ENCODE measurements around the gene TRIM37.
"Not testable (repeated sequence)": the region's sequence is repeated elsewhere in the genome, so short reads cannot be mapped to it uniquely, and the experiment has no call there.

Gene TRIM37, protein sequence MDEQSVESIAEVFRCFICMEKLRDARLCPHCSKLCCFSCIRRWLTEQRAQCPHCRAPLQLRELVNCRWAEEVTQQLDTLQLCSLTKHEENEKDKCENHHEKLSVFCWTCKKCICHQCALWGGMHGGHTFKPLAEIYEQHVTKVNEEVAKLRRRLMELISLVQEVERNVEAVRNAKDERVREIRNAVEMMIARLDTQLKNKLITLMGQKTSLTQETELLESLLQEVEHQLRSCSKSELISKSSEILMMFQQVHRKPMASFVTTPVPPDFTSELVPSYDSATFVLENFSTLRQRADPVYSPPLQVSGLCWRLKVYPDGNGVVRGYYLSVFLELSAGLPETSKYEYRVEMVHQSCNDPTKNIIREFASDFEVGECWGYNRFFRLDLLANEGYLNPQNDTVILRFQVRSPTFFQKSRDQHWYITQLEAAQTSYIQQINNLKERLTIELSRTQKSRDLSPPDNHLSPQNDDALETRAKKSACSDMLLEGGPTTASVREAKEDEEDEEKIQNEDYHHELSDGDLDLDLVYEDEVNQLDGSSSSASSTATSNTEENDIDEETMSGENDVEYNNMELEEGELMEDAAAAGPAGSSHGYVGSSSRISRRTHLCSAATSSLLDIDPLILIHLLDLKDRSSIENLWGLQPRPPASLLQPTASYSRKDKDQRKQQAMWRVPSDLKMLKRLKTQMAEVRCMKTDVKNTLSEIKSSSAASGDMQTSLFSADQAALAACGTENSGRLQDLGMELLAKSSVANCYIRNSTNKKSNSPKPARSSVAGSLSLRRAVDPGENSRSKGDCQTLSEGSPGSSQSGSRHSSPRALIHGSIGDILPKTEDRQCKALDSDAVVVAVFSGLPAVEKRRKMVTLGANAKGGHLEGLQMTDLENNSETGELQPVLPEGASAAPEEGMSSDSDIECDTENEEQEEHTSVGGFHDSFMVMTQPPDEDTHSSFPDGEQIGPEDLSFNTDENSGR

DNA sequence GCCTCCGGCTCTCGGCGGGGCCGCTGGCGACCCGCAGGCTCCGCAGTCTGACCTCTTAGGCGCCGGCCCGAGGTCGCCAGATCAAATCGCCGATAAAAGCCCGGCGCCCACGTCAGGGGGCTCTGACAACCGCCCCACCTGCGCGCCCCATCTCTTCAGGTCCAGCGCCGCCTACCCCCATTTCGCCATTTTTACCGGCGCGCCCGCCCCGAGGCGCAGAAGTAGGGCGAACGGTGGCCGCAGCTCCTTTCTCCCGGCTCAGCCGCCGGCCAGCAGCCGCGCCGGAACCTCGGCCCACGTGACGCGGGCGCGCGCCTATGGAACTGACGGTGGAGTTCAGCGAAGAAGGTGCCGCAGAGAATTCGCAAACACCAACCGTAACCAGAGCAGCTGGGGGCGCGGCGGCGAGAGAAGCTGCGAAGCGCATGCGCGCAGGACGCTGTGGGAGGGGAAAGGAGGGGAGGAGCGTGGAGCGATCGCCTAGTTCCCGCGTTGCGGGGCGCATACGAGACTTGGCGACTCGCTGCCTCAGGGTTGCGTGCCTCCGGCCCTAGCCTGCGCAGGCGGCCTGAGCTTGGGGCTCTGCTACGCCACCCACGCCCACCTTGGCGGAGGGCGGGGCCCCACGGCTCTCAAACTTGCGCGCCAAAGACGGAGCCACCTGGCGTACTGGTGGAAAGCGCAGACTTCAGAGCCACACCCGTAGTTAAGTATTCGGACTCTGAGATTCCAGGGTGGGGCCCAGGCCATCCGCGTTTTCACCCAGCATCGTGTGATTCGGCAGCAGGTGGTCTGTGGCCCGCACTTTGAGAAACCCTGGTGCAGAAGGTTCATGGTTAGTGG lies at the start of gene TRIM37:
Gene TRIM37 (minus strand): TSS at position 418 of the 843 bp plus-strand sequence. CDS start 419 bp downstream, outside the sequence.
- DNase-seq (ENCODE audit: low spot score), result peak; percentile 99

DNA sequence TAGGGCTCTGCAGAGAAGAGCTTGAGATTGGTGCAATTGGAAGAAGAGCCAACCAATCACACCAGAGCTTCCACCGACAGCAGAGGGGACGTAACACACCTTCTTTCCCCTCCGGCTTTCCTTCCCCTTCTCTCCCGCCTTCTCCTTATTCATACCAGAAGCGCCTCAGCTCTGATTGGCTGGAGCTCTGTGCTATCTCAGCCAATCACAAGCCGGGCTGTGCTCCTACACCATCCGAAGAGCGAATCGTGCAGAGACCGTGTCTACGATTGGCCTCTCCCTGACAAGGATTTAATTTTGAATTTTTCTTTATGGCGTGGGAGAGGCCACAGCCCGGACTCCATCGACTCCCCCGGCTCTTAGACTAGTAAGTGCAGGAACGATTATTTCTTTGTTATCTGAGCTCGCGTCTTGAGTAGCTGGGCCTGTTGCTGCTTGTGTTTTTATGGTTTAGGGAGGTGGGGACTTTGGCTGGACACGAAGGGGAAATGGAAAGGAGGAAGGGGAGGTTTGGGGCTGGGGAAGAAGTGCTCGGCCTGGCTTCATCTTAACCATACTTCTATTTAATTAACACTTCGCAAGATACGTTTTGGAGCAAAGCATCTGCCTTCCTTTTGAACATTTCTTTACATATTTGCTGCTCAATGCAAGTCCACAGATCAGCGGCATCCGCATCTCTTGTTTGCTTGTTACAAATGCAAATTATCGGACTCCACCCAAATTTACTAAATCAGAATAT lies 48.9 kb upstream of the TRIM37 start, which contains the start of gene PRR11:
Gene PRR11 (plus strand): TSS at position 308 of the 739 bp plus-strand sequence. CDS start 14,007 bp downstream, outside the sequence.
- peak; percentile 100 for DNase-seq (ENCODE audit: low spot score)

DNA sequence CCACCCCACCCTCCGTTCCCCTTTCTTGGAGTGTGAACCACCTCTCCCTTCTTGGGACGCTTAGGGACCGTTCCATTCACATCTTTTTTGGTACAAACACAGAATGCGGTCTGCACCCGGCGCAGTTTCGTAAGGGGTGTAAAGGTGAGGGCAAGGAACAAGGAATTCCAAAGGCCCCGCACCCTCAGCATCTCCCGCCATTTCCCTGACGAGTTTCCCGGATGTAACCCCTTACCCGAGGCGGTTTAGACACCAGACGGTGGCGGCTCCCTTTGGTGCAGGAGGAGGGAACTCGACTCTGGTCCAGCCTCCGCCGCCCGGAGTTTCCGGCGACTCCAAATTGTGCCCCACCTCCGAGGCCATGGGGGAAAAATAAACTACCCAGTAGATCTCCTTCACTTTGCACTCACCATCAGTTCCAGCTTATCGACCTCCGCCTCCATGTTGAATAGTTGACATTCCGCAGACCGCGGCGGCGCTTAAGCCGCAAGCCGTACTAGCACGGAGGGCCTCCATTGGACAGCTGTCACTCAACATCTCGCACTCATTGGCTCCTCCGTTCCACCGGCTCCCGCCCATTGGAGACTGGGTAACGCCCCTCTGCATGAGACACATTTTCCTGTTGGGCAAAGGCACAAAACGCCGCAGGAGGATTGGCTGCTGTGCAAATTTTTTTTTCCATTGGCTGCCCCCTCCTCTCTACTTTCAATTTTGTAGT lies 48.2 kb upstream of the TRIM37 start, which contains the start of gene SKA2:
Gene SKA2 (minus strand): TSS at position 466 of the 718 bp plus-strand sequence. CDS start 23 bp downstream, at position 443.
- DNase-seq (ENCODE audit: low spot score), result no peak

DNA sequence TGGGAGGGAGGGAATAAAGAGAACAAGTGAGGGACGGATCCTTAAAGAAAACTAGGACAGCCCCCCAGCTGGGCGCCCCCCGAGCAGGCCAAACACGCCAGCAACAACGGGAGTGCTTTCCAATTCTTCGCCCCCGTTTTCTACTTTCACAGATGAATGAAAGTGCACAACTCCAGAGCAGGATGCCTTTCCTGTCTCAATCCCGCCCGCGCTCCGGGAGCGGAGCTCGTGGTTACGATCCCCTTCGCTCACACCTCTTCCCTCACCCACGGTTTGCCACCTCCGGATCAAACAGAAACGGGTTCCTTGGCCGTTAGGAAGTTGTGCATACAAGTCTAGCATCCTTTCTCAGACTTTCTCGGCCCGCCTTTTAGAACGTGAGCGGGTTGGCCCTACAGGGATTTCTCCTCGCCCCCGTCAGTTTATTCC lies 47.6 kb upstream of the TRIM37 start:
- DNase-seq (ENCODE audit: low spot score), result no peak

DNA sequence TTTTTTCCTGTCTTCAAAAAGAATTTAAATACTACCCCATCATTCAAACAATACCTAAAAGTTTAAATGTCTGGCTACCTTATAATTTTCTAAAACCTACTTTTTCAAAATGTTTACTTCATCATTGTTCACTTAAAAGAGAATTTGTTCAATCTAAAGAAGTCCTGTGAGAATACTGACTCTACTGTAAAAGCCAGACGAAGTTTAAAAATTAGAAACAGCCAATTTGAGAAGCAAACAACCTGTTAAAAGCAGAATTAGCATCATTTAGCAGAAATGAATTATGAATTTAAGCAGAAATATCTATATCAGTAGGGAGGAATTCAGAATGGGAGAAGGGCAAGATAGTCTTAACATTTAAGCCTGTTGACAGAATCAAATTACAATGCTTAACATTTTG lies 46.2 kb upstream of the TRIM37 start:
- DNase-seq (ENCODE audit: low spot score), result no peak

DNA sequence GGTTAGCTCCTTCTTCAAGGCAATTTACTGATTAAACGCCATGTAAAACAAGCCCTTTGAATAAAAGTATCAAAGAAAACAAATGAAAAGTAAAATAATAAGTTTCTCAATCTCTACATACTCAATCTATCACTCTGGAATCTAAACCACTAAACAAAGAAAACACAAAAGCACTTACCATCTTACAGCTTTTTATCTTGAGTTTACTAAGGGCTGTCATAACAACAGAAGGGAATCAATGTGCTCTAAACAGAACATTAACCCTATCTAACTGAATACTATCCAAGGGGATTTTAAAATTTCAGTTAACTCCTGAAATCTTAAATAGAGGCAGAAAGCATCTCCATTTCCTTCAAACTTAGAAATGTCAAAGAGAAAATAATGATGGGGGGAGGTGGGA lies 44.9 kb upstream of the TRIM37 start:
- DNase-seq (ENCODE audit: low spot score), result no peak

DNA sequence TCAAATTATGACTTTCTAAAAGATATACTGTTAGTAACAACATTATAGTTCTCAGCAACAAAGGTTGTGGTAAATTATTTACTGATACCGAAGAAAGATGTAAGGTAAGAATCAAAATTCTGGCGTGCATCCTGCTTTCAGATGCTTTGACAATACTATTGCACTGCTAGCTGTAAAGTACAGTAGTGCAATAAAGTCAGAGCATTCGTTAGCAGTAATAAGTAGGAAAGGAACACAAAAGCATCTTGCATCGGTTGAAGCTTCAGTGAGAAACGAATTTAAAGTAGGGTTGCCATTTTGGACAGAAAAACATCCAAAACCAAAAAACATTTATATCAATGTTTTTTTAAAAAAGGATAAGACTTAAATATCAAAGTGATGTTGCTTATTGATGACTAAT lies 44.3 kb upstream of the TRIM37 start:
- no peak for DNase-seq (ENCODE audit: low spot score)

DNA sequence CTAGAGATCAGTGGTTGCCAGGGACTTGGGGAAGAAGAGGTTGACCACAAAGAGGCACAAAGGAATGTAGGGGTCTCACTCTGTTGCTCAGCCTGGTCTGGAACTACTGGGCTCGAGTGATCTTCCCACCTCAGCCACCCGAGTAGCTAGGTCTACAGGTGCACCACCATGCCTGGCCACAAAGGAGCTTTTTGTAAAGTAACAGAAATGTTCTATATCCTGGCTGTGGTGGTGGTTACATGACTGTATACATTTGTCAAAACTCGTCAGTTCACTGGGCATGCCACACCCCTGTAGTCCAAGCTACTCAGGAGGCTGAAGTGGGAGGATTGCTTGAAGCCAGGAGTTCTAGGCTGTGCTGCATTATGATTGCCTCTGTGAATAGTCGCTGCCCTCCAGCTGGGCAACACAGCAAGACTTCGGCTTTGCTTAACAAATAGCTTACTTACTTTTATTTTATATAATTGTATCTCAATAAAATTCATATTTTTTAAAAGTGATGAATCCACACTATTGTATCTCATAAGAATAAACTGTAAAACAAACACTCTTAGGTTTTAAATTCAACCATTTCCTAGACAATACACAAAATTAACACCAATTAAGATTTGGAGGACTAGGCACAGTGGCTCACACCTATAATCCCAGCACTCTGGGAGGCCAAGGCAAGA lies 43.3 kb upstream of the TRIM37 start:
- DNase-seq (ENCODE audit: low spot score), result no peak

DNA sequence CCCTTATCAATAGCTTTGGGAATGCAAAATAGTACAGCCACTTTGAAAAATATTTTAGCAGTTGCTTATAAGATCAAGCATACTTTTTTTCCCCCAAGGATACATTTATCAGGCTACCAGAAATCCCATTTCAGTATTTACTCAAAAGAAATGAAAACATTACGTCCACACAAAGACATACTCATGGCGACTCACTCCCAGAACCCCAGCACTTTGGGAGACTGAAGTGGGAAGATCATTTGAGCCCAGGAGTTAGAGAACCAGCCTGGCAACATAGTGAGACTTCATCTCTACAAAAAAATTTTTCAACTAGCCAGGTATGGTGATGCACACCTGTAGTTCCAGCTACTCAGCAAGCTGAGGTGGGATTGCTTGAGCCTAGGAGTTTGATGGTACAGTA lies 42.4 kb upstream of the TRIM37 start:
- DNase-seq (ENCODE audit: low spot score), result no peak

DNA sequence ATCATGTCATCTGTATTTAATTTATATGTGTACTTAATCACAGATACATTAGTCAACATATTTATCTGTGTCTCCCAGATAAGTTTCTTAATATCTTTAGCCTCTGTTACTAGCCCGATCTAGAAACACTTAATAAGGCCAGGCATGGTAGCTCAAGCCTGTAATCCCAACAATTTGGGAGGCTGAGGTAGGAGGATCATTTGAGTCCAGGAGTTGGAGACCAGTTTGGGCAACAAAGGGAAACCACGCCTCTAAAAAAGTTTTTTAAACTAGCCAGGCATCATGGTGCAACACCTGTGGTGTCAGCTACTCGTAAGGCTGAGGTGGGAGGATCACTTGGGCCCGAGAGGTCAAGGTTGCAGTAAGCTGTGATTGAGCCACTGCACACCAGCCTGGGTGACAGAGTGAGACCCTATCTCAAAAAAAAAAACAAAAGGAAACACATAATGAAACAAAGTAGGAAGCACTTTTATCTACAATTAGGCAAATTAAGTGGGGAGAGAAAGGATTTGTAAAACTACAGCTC lies 39.0 kb upstream of the TRIM37 start:
- DNase-seq (ENCODE audit: low spot score), result no peak

DNA sequence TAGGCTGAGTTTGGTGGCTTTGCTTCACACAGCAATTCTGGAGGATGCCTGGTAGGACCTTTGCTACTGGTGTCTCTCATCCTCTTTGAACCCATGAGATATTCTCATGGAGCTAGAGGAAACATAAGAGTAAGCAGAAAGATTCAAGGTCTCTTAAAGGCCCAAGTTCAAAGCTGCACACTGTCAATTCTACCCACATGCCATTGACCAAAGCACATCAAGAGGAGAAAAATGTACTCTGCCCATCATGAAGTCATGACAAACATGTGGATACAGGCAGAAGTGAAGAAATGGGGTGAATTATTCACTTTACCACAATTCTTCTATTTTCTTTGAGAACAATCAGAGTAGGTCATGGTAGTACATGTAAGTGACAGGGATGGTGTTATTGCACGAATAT lies 35.2 kb upstream of the TRIM37 start:
- no peak for DNase-seq (ENCODE audit: low spot score)

DNA sequence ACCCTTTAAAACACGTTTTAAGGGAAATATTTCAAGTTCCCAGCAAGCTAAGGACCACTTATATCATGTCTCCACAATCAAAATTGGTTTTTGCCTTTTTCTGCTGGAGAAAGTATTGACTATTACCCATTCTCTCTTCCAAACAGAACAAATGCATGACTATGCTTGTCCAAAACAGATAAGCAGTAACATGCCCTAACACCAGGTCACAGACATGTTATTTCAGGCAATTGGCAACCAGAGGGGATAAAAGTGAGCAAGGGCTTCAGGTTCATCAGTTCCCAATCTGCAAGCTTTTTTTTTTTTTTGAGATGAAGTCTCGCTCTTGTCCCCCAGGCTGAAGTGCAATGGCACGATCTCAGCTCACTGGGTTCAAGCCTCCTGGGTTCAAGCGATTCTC lies 33.3 kb upstream of the TRIM37 start:
- no peak for DNase-seq (ENCODE audit: low spot score)

DNA sequence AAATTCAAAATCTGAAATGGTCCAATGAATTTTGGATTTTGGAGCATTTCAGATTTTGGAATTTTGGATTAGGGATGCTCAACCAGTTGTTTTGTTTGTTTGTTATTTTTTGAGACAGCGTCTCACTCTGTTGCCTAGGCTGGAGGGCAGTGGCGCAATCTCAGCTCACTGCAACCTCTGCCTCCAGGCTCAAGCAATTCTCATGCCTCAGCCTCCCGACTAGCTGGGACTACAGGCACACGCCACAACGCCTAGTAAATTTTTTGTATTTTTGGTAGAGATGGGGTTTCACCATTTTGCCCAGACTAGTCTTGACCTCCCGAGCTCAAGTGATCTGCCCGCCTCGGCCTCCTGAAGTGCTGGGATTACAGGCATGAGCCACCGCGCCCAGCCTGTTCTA lies 31.7 kb upstream of the TRIM37 start:
- DNase-seq (ENCODE audit: low spot score), result not testable (repeated sequence)

DNA sequence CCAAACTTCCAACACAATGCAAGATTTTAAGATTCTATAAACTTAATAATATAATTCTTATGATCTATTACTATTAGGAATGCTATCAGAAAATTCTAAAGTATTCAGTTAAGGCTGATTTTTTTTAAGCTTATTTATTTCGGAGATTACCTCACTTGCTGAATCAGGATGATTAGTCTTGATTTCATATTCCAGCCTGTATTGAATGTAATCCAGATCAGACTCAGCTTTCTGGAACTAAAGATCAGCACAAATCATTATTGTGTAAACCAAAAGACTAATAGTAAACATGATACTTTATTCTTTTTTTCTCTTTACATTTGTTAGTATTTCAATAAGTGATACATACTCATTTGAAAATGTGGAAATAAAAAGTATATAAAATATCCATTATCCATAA lies 24.5 kb upstream of the TRIM37 start:
- no peak for DNase-seq (ENCODE audit: low spot score)

DNA sequence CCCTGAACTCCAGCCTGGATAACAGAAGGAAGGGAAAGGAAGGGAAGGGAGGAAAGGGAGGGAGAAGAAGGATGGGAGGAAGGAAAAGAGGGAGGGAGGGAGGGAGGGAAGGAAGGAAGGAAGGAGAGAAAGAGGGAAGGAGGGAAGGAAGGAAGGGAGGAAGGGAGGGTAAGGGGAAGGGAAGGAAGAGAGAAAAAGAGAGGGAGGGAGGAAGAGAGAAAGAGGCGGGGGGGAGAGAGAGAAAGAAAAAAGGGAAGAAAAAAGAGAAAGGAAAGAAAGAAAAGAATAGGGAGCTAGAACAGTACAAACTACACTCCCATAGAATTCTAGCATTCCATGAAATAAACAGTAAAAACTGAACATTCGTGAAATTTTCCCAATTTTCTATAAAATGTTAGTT lies 23.1 kb upstream of the TRIM37 start:
- DNase-seq (ENCODE audit: low spot score), result no peak

DNA sequence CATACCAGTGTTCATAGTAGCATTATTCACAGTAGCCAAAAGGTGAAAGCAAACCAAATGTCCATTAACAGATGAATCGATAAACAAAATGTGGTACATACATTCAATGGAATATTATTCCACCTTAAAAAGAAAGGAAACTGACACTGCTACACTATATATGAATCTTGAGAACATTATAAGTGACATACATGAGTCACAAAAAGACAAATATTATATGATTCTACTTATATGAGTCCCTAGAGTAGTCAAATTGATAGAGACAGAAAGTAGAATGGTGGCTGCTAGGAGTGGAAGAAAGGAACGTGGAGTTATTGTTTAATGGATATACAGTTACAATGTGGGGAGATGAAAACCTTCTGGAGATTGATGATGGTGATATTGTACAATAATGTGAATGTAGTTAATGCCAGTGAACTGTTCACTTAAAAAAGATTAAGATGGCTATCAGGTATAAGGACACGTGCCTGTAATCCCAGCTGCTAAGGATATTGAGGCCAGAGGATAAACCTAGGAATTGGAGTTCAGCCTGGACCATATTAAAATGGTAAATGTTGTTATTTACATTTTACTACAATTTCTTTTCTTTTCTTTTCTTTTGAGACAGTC lies 20.2 kb upstream of the TRIM37 start:
- no peak for DNase-seq (ENCODE audit: low spot score)

DNA sequence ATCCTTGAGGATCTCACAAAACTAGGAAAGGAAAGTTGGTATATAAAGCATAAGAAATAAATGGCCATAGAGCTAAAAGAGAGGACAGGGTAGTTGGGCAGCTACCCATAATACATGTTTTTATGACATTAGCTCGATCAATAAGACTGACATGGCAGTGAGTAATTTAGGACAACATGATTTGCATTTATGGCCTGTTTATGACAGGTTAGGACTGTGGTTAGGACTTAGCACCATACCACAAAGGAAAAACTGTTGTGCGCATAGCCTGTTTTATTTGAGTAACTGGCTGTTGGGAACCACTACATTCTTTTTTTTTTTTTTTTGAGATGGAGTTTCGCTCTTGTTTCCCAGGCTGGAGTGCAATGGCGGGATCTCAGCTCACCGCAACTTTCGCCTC lies 18.0 kb upstream of the TRIM37 start:
- DNase-seq (ENCODE audit: low spot score), result no peak

DNA sequence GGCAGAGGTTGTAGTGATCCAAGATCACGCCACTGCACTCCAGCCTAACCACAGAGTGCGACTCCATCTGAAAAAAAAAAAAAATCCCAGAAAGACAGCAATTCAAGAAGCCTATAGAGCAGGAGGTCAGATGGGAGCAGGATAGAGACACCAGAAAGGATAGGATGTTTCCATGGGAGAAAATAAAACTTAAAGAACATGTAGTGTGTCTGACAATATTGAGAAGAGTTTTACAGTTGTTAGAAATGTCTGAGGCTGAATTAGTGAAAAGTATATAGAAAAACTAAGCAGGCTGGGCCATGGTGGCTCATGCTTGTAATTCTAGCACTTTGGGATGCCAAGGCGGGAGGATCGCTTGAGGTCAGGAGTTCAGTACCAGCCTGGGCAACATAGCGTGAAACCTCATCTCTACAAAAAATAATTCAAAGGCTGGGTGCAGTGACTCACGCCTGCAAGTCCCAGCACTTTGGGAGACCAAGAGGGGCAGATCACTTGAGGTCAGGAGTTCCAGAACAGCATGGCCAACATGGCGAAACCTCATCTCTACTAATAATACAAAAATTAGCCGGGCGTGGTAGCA lies 15.3 kb upstream of the TRIM37 start:
- no peak for DNase-seq (ENCODE audit: low spot score)

DNA sequence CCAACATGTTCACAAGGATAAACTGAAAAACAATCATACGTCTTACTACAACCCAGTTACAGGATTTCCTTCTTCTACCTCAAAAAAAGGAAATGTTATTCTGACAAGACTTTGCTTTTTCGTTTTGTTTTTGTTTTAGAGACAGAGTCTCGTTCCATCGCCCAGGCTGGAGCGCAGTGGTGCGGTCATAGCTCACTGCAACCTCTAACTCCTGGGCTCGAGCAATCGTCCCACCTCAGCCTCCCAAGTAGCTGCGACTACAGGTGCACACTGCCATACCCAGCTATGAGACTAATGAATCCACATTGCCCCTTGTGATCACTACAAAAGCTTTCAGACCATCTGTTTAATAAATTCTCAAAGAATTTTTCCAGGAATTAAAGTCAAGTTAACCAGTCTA lies 8.8 kb upstream of the TRIM37 start:
- no peak for DNase-seq (ENCODE audit: low spot score)

Measured in NAMALWA (cell line).